Measurements from ENCODE around the gene CLPTM1L.

CLPTM1L gene

GRCh38 chr5:1315709-1316587, 29.0 kb downstream of the CLPTM1L start:
- peak; percentile 44 for DNase-seq

- no peak for DNase-seq
These were observed 29.7 kb downstream of the CLPTM1L start for GRCh38 chr5:1315018-1315708.

- no peak for DNase-seq
These were observed 30.3 kb downstream of the CLPTM1L start for GRCh38 chr5:1314564-1314982.

GRCh38 chr5:1312993-1313833, 31.7 kb downstream of the CLPTM1L start:
- DNase-seq = no peak

- DNase-seq = no peak
These were observed 32.7 kb downstream of the CLPTM1L start for GRCh38 chr5:1312206-1312605.

GRCh38 chr5:1311439-1312055, 33.4 kb downstream of the CLPTM1L start:
- DNase-seq = no peak

- DNase-seq = no peak
These were observed 34.8 kb downstream of the CLPTM1L start for GRCh38 chr5:1310118-1310517.

GRCh38 chr5:1304033-1304432, 40.9 kb downstream of the CLPTM1L start:
- no peak for DNase-seq

- no peak for DNase-seq
These were observed 42.6 kb downstream of the CLPTM1L start for GRCh38 chr5:1302258-1302657.

- DNase-seq = no peak
These were observed 44.3 kb downstream of the CLPTM1L start for GRCh38 chr5:1300581-1301083.

- DNase-seq = no peak
These were observed 44.9 kb downstream of the CLPTM1L start for GRCh38 chr5:1299961-1300360.

GRCh38 chr5:1299511-1299850, 45.4 kb downstream of the CLPTM1L start:
- no peak for DNase-seq

GRCh38 chr5:1298723-1299510, 46.0 kb downstream of the CLPTM1L start:
- DNase-seq = no peak

- no peak for DNase-seq
These were observed 46.8 kb downstream of the CLPTM1L start for GRCh38 chr5:1298067-1298551.

- no peak for DNase-seq
These were observed 47.7 kb downstream of the CLPTM1L start for GRCh38 chr5:1297243-1297642.

- DNase-seq = no peak
These were observed 49.3 kb downstream of the CLPTM1L start for GRCh38 chr5:1295650-1296037.

- peak; percentile 48 for DNase-seq
These were observed 49.9 kb downstream of the CLPTM1L start, which contains the start of gene TERT for GRCh38 chr5:1294835-1295649. TSS of gene TERT (minus strand) at chr5:1295068. CDS start at chr5:1294989, 79 bp downstream.

- peak; percentile 58 for DNase-seq
These were observed 50.6 kb downstream of the CLPTM1L start for GRCh38 chr5:1294206-1294834.

GRCh38 chr5:1293416-1294205, 51.3 kb downstream of the CLPTM1L start:
- no peak for DNase-seq

All from right kidney (tissue), 1 donor.